HCT116 (cell line): ENCODE results near the gene ARSG. TPM values are rescaled to one million over a fixed set of nuclear protein-coding genes. Genes with fewer than 3 reads are reported as not detected.

Experiments
- ATAC-seq: fragments of 200-7000 bp; cut with Tn5 transposase; 2 replicates; pipeline ENCODE4 v1.9.1; 2020; ENCODE audit warnings: mild to moderate bottlenecking, moderate library complexity
- BruUV-seq: library from RNA; stranded (reverse); fragments of 400-500 nt; replicated peaks from 2 replicates; lab custom pipeline; 2021; lab: Mats Ljungman, UMichigan
- CTCF ChIA-PET: fragments of 300-600 bp; sonication (Branson Sonifier 250); formaldehyde crosslinking; loops from one replicate; lab custom pipeline; 2021; ENCODE audit warnings: antibody characterized with exemption; lab: Charles Lee
- POLR2A ChIA-PET: fragments of 300-600, 350-600 bp; sonication (Branson Sonifier 250); formaldehyde crosslinking; loops from one replicate; lab custom pipeline; 2021; ENCODE audit warnings: antibody characterized with exemption; lab: Charles Lee
- RAD21 ChIA-PET, 2 experiments: fragments of 300-600 bp; sonication (Branson Sonifier 250); formaldehyde crosslinking; loops; one replicate each; lab custom pipeline; 2023; ENCODE audit warnings: low total read pairs in 2 of 2; ENCODE audit not compliant: uncharacterized antibody in 2 of 2, unreplicated experiment in 2 of 2, low non-redundant PET in 1 of 2; lab: Charles Lee
- DNase-seq: peaks from one replicate; pipeline ENCODE4 v3.0.0-alpha.2; 2010; ENCODE audit warnings: low read depth, low spot score
- H2AFZ ChIP-seq: fragments of 200-600 bp; shearing (Covaris generic), sonication (generic); 2 replicates; pipeline ENCODE4 v1.6.1; 2017; ENCODE audit warnings: low read depth, mixed run types, mixed read lengths, antibody characterized with exemption, low read length; ENCODE audit not compliant: poor library complexity, severe bottlenecking
- H3K27ac ChIP-seq: 2 replicates; pipeline ENCODE4 v1.5.1; 2012; ENCODE audit warnings: low read depth, low read length
- H3K27me3 ChIP-seq: fragments of 200-600 bp; sonication (generic); 2 replicates; pipeline ENCODE4 v1.6.1; 2016; ENCODE audit warnings: mixed run types, low read length, mixed read lengths; ENCODE audit not compliant: insufficient read depth
- H3K36me3 ChIP-seq, 2 experiments: fragments of 200-500 bp in 1 of 2; fragments of 200-600 bp in 1 of 2; sonication (Bioruptor generic) in 1 of 2; sonication (generic) in 1 of 2; 2 replicates each; pipeline versions ENCODE4 v1.5.1 to v1.6.1; 2014 to 2016; ENCODE audit warnings: low read length in 2 of 2, inconsistent platforms in 1 of 2, mixed read lengths in 1 of 2, mixed run types in 1 of 2; ENCODE audit not compliant: insufficient read depth in 2 of 2, control insufficient read depth in 1 of 2
- H3K4me1 ChIP-seq, 2 experiments: fragments of 200-600 bp in 1 of 2; sonication (generic) in 1 of 2; 2 replicates each; pipeline versions ENCODE4 v1.5.1 to v1.6.1; 2012 to 2017; ENCODE audit warnings: low read length in 2 of 2, inconsistent platforms in 1 of 2, mild to moderate bottlenecking in 1 of 2, mixed read lengths in 1 of 2, mixed run types in 1 of 2, moderate library complexity in 1 of 2; ENCODE audit not compliant: insufficient read depth in 2 of 2, control insufficient read depth in 1 of 2
- H3K4me2 ChIP-seq: fragments of 200-600 bp; sonication (generic); 2 replicates; pipeline ENCODE4 v1.6.1; 2017; ENCODE audit warnings: mixed run types, low read length, mixed read lengths
- H3K4me3 ChIP-seq, 2 experiments: fragments of 200-600 bp in 1 of 2; sonication (generic) in 1 of 2; replicated peaks in 1 of 2; 2 replicates each; pipeline ENCODE4 v1.5.1; 2011 to 2016; ENCODE audit warnings: low read length in 2 of 2, control low read depth in 1 of 2, low read depth in 1 of 2, mild to moderate bottlenecking in 1 of 2, mixed read lengths in 1 of 2, mixed run types in 1 of 2
- H3K79me2 ChIP-seq: fragments of 200-600 bp; sonication (generic); 2 replicates; pipeline ENCODE4 v1.6.1; 2017; ENCODE audit warnings: mild to moderate bottlenecking, mixed run types, low read length, moderate library complexity, mixed read lengths; ENCODE audit not compliant: insufficient read depth
- H3K9ac ChIP-seq: fragments of 200-600 bp; sonication (generic); 2 replicates; pipeline ENCODE4 v1.6.1; 2016; ENCODE audit warnings: low read length, mixed read lengths
- H3K9me2 ChIP-seq: fragments of 200-600 bp; sonication (generic), shearing (Covaris generic); 2 replicates; pipeline ENCODE4 v1.6.1; 2017; ENCODE audit warnings: mixed run types, mild to moderate bottlenecking, moderate library complexity; ENCODE audit not compliant: insufficient read depth
- H3K9me3 ChIP-seq, 2 experiments: fragments of 200-500 bp in 1 of 2; fragments of 200-600 bp in 1 of 2; sonication (Bioruptor generic) in 1 of 2; sonication (generic) in 1 of 2; 2 replicates each; pipeline ENCODE4 v1.6.1; 2014 to 2017; ENCODE audit warnings: low read length in 2 of 2, mixed read lengths in 2 of 2, inconsistent platforms in 1 of 2, low read depth in 1 of 2, mild to moderate bottlenecking in 1 of 2, mixed run types in 1 of 2, moderate library complexity in 1 of 2; ENCODE audit not compliant: control insufficient read depth in 1 of 2, insufficient read depth in 1 of 2
- H4K20me1 ChIP-seq: fragments of 200-600 bp; sonication (generic), shearing (Covaris generic); 2 replicates; pipeline ENCODE4 v1.6.1; 2017; ENCODE audit warnings: mixed run types, mild to moderate bottlenecking, moderate library complexity; ENCODE audit not compliant: insufficient read depth
- ATF3 ChIP-seq: IDR thresholded peaks from 2 replicates; pipeline ENCODE4 v1.6.1; 2012
- CEBPB ChIP-seq: IDR thresholded peaks from 2 replicates; pipeline ENCODE4 v1.6.1; 2012; ENCODE audit warnings: low read depth
- EGR1 ChIP-seq: IDR thresholded peaks from 2 replicates; pipeline ENCODE4 v1.6.1; 2012; ENCODE audit warnings: low read depth
- ELF1 ChIP-seq: IDR thresholded peaks from 2 replicates; pipeline ENCODE4 v1.6.1; 2012; ENCODE audit warnings: low read depth, borderline replicate concordance
- EZH2 ChIP-seq: fragments of 200-600 bp; sonication (generic); IDR thresholded peaks from 2 replicates; pipeline ENCODE4 v1.6.1; 2017; ENCODE audit warnings: antibody characterized with exemption, mixed run types
- JUND ChIP-seq: IDR thresholded peaks from 2 replicates; pipeline ENCODE4 v1.6.1; 2012
- POLR2A ChIP-seq: IDR thresholded peaks from 2 replicates; pipeline ENCODE4 v1.7.0; 2011; ENCODE audit warnings: borderline replicate concordance; ENCODE audit not compliant: insufficient read depth, insufficient read length; ENCODE audit errors: extremely low read depth
- RAD21 ChIP-seq: IDR thresholded peaks from 2 replicates; pipeline ENCODE4 v1.6.1; 2012; ENCODE audit warnings: low read depth, mild to moderate bottlenecking
- TCF7L2 ChIP-seq: IDR thresholded peaks from 2 replicates; pipeline ENCODE4 v1.7.0; 2011; ENCODE audit warnings: borderline replicate concordance, inconsistent platforms; ENCODE audit not compliant: insufficient read depth, insufficient read length; ENCODE audit errors: extremely low read depth
- YY1 ChIP-seq: IDR thresholded peaks from 2 replicates; pipeline ENCODE4 v1.6.1; 2011; ENCODE audit warnings: low read length, low read depth, moderate library complexity, mild to moderate bottlenecking; ENCODE audit not compliant: insufficient replicate concordance; ENCODE audit errors: extremely low read depth
- ZNF274 ChIP-seq: fragments of 200-500 bp; sonication (Bioruptor generic); IDR thresholded peaks from 2 replicates; pipeline ENCODE4 v1.6.1; 2014; ENCODE audit warnings: mild to moderate bottlenecking, low read depth, low read length, inconsistent platforms
- intact Hi-C: fragments of 100-400 bp; cut with micrococcal nuclease; formaldehyde crosslinking; loops from 2 replicates; pipeline ENCODE4 v1.10.0; 2022
- total RNA-seq: library from RNA; stranded (reverse); gene quantifications from one replicate; pipeline ENCODE4 v1.2.1, GENCODE V29; 2021; ENCODE audit not compliant: unreplicated experiment

ARSG gene
- total RNA-seq, 1 experiment from 2014 or later, result 17.1 TPM

- H3K9ac ChIP-seq, result no peak overlapping the region
- ATAC-seq, result no peak
- no peaks in the 10 kb centered on the region for H3K9me3 ChIP-seq
- POLR2A ChIA-PET, result no interaction called here
- H3K27me3 ChIP-seq, result no peaks in the 10 kb centered on the region
- RAD21 ChIA-PET, result no interaction called here
- CTCF ChIA-PET, result interaction anchor here (2.5 kb wide), 1 partner anchor 18 kb away, joined by 8 read pairs; no protein-coding TSS in a partner anchor
- intact Hi-C loops, result no loop called here
- no peak overlapping the region for H3K4me3 ChIP-seq
- no peak overlapping the region for H3K27ac ChIP-seq
- no peak overlapping the region for H3K4me2 ChIP-seq
- 0 out of 4 replicates have a peak, but pooled peaks cover 0 to 2% of the 10 kb centered on the region in 2 experiments for H3K36me3 ChIP-seq
- no peak overlapping the region for H2AFZ ChIP-seq
- H4K20me1 ChIP-seq, result no peaks in the 10 kb centered on the region
- no peak for DNase-seq
- no peaks in the 10 kb centered on the region for H3K4me1 ChIP-seq
- no peaks in the 10 kb centered on the region for H3K9me2 ChIP-seq
- no peak for TF ChIP-seq TCF7L2
- TF ChIP-seq RAD21, result no peak
- TF ChIP-seq EZH2, result no peak
- no peak for TF ChIP-seq CEBPB
- TF ChIP-seq, all 23 proteins: peak for 0
- no peaks in the 10 kb centered on the region for H3K79me2 ChIP-seq
- BruUV-seq, result no TSS peak
These were observed 126.0 kb downstream of the ARSG start for GRCh38 chr17:68417317-68417716.

- H3K9me2 ChIP-seq, result no peaks in the 10 kb centered on the region
- H3K27ac ChIP-seq, result no peak overlapping the region
- ChIA-PET POLR2A (no interaction called here), RAD21 (no interaction called here), CTCF (interaction anchor here (0.7 to 1.8 kb wide), 3 partner anchors 13 to 20 kb away, joined by 3 to 7 read pairs (median 3); no protein-coding TSS in a partner anchor)
- ATAC-seq (no peak), DNase-seq (no peak)
- no TSS peak for BruUV-seq
- no peak overlapping the region for H3K4me2 ChIP-seq
- H4K20me1 ChIP-seq, result no peaks in the 10 kb centered on the region
- H3K36me3 ChIP-seq, result 0 out of 4 replicates have a peak, but pooled peaks cover 0 to 2% of the 10 kb centered on the region in 2 experiments
- H3K27me3 ChIP-seq, result no peaks in the 10 kb centered on the region
- H3K9ac ChIP-seq, result no peak overlapping the region
- H2AFZ ChIP-seq, result no peak overlapping the region
- no peaks in the 10 kb centered on the region for H3K4me1 ChIP-seq
- no peak for TF ChIP-seq RAD21
- TF ChIP-seq CEBPB, result no peak
- no peak for TF ChIP-seq ELF1
- TF ChIP-seq EGR1, result no peak
- TF ChIP-seq EZH2, result no peak
- TF ChIP-seq POLR2A, result no peak
- no peak for TF ChIP-seq ZNF274
- no peak for TF ChIP-seq JUND
- no peak for TF ChIP-seq YY1
- no peak for TF ChIP-seq ATF3
- H3K4me3 ChIP-seq, result no peak overlapping the region
- intact Hi-C loops, result no loop called here
- no peaks in the 10 kb centered on the region for H3K79me2 ChIP-seq
- H3K9me3 ChIP-seq, result no peaks in the 10 kb centered on the region
These were observed 127.6 kb downstream of the ARSG start for GRCh38 chr17:68418876-68419275.
